ENCODE data around the gene PPP1R3C. TPM values are rescaled to one million over a fixed set of nuclear protein-coding genes. Genes with fewer than 3 reads are reported as not detected.

PPP1R3C gene
- total and polyA plus RNA-seq, 4 donors, result 25.5 to 76.1 (median 31.0) TPM

- Histone ChIP-seq H3K9me3 (ENCODE audit: control insufficient read depth in 4 of 4, low read length in 3 of 4) (no peaks in the 10 kb centered on the region), H3K4me1 (ENCODE audit: control insufficient read depth in 4 of 4, insufficient read depth in 4 of 4, low read length in 3 of 4) (no peaks in the 10 kb centered on the region), H3K27me3 (ENCODE audit: control insufficient read depth in 4 of 4, insufficient read depth in 4 of 4, low read length in 3 of 4) (no peaks in the 10 kb centered on the region), H3K36me3 (ENCODE audit: control insufficient read depth in 4 of 4, insufficient read depth in 3 of 4, low read depth in 1 of 4, low read length in 3 of 4) (no peaks in the 10 kb centered on the region), H3K9ac (ENCODE audit: low read depth in 1 of 2, low read length in 2 of 2) (no peak overlapping the region), H3K27ac (ENCODE audit: low read depth in 1 of 2, low read length in 2 of 2) (no peak overlapping the region), H3K4me3 (ENCODE audit: low read depth in 1 of 3, low read length in 3 of 3) (no peak overlapping the region)
- DNase-seq (ENCODE audit: low spot score), result no peak
- TF ChIP-seq JUND (IDR thresholded peaks at IDR 0.05), result no peak
- TF ChIP-seq HNF4A (conservative IDR thresholded peaks at IDR 0.05), result no peak
- TF ChIP-seq EGR1 (IDR thresholded peaks at IDR 0.05; ENCODE audit: low read depth in 2 of 2), result no peak
- no peak for TF ChIP-seq RAD21 (IDR thresholded peaks at IDR 0.05)
- no peak for TF ChIP-seq MAX (IDR thresholded peaks at IDR 0.05)
- TF ChIP-seq ZBTB33 (IDR thresholded peaks at IDR 0.05), result no peak
- TF ChIP-seq TAF1 (conservative IDR thresholded peaks at IDR 0.05), result no peak
- TF ChIP-seq FOXA2 (IDR thresholded peaks at IDR 0.05), result no peak
- TF ChIP-seq RXRA (IDR thresholded peaks at IDR 0.05), result no peak
- no peak for TF ChIP-seq REST (IDR thresholded peaks at IDR 0.05)
- no peak for TF ChIP-seq CTCF (IDR thresholded peaks at IDR 0.05; ENCODE audit: low read depth, low read length, missing input control)
- TF ChIP-seq HNF4G (IDR thresholded peaks at IDR 0.05), result no peak
- no peak for TF ChIP-seq SP1 (IDR thresholded peaks at IDR 0.05)
- no peak for TF ChIP-seq YY1 (IDR thresholded peaks at IDR 0.05)
- no peak for TF ChIP-seq GABPA (IDR thresholded peaks at IDR 0.05 in 1 of 2, conservative IDR thresholded peaks at IDR 0.05 in 1 of 2)
- TF ChIP-seq NR2F2 (IDR thresholded peaks at IDR 0.05), result no peak
- no peak for TF ChIP-seq FOXA1 (IDR thresholded peaks at IDR 0.05)
Observed at GRCh38 chr10:91665842-91666241, 33.0 kb upstream of the PPP1R3C start.

GRCh38 chr10:91664426-91664825 is 31.6 kb upstream of the PPP1R3C start:
- Histone ChIP-seq H3K4me1 (ENCODE audit: control insufficient read depth in 4 of 4, insufficient read depth in 4 of 4, low read length in 3 of 4) (no peaks in the 10 kb centered on the region), H3K27ac (ENCODE audit: low read depth in 1 of 2, low read length in 2 of 2) (no peak overlapping the region), H3K36me3 (ENCODE audit: control insufficient read depth in 4 of 4, insufficient read depth in 3 of 4, low read depth in 1 of 4, low read length in 3 of 4) (no peaks in the 10 kb centered on the region), H3K9me3 (ENCODE audit: control insufficient read depth in 4 of 4, low read length in 3 of 4) (no peaks in the 10 kb centered on the region), H3K4me3 (ENCODE audit: low read depth in 1 of 3, low read length in 3 of 3) (no peak overlapping the region), H3K9ac (ENCODE audit: low read depth in 1 of 2, low read length in 2 of 2) (no peak overlapping the region), H3K27me3 (ENCODE audit: control insufficient read depth in 4 of 4, insufficient read depth in 4 of 4, low read length in 3 of 4) (no peaks in the 10 kb centered on the region)
- TF ChIP-seq NR2F2 (IDR thresholded peaks at IDR 0.05), result no peak
- TF ChIP-seq GABPA (IDR thresholded peaks at IDR 0.05 in 1 of 2, conservative IDR thresholded peaks at IDR 0.05 in 1 of 2), result no peak
- no peak for TF ChIP-seq HNF4A (conservative IDR thresholded peaks at IDR 0.05)
- TF ChIP-seq RXRA (IDR thresholded peaks at IDR 0.05), result no peak
- TF ChIP-seq ATF3 (IDR thresholded peaks at IDR 0.05), result no peak
- TF ChIP-seq HNF4G (IDR thresholded peaks at IDR 0.05), result no peak
- TF ChIP-seq JUND (IDR thresholded peaks at IDR 0.05), result no peak
- no peak for TF ChIP-seq REST (IDR thresholded peaks at IDR 0.05)
- no peak for TF ChIP-seq RAD21 (IDR thresholded peaks at IDR 0.05)
- DNase-seq (ENCODE audit: low spot score), result no peak
- 97% methylated on average over 2 of the region's 2 CpGs for WGBS
